B cell (primary cell): ENCODE results near the gene OR10A3.

Source experiments
- EZH2 ChIP-seq: IDR thresholded peaks from 2 replicates; pipeline ENCODE4 v1.6.1; 2012; ENCODE audit warnings: borderline replicate concordance, low read depth, mild to moderate bottlenecking, moderate library complexity, low read length; ENCODE audit not compliant: insufficient read depth, poor library complexity, severe bottlenecking
- TF ChIP-seq, protein P1 (sequence below): fragments of 200-600 bp; IDR thresholded peaks from one replicate; pipeline ENCODE4 v1.8.0; 2022; ENCODE audit warnings: antibody characterized with exemption, mild to moderate bottlenecking

DNA sequence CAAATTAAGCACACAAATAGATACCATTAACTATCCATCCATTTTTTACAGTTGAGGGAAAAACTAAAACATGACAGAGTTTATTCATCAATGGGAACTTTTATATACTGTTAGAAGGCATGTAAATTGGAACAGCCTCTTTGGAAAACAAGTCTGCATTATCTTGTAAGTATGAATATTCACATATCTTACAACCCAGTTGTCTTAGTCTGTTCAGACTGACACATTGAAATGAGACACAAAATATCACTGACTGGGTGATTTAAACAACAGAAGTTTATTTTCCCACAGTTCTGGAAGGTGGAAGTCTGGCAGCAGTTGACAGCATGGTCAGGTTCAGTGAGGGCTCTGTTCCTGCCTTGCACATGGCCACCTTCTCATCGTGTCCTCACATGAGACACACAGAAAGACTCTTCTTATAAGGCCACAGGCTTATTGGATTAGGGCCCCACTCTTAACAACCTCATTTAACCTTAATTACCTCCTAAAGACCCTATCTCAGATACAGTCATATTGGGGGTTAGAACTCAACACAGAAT is 40.2 kb upstream of the OR10A3 start:
- TF ChIP-seq, protein P1, sequence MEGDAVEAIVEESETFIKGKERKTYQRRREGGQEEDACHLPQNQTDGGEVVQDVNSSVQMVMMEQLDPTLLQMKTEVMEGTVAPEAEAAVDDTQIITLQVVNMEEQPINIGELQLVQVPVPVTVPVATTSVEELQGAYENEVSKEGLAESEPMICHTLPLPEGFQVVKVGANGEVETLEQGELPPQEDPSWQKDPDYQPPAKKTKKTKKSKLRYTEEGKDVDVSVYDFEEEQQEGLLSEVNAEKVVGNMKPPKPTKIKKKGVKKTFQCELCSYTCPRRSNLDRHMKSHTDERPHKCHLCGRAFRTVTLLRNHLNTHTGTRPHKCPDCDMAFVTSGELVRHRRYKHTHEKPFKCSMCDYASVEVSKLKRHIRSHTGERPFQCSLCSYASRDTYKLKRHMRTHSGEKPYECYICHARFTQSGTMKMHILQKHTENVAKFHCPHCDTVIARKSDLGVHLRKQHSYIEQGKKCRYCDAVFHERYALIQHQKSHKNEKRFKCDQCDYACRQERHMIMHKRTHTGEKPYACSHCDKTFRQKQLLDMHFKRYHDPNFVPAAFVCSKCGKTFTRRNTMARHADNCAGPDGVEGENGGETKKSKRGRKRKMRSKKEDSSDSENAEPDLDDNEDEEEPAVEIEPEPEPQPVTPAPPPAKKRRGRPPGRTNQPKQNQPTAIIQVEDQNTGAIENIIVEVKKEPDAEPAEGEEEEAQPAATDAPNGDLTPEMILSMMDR = no peak
- no peak for TF ChIP-seq EZH2
